ENCODE results near the gene CDC42EP5.
"Not testable (repeated sequence)": the region's sequence is repeated elsewhere in the genome, so short reads cannot be mapped to it uniquely, and the experiment has no call there.

The CDC42EP5 gene

DNA sequence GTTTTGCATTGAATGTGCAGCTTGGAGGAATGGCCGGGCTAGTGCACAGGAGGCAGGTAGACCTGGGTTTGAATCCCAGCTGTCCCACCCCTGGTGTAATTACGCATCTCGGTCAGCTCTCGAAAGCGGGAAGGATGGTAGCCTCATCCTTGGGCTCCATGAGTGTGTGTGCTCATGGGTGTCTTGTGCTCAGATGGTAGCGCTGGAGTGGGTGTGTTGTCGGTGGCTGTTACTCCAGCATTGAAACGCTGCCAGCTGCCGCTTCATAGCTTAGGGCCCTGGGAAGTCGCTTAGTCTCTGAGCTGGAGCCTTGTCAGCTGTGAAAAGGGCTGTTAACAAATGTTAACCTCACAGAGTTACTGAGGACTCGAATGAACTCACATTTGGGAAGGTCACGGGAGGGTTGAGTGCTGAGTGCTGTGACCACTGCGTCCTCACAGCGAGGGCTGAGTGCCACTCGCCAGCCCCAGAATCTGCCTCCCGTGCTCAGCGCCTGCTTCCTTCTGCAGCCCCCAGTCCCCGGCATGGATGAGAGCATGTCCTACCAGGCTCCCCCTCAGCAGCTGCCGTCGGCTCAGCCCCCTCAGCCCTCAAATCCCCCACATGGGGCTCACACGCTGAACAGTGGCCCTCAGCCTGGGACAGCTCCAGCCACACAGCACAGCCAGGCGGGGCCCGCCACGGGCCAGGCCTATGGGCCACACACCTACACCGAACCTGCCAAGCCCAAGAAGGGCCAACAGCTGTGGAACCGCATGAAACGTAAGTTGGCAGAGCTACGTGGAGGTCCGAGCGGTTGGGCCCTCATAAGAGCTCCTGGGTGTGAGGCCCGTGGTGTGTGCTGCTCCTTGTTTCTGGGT lies 18.9 kb downstream of the CDC42EP5 start:
- Mint-ChIP-seq H3K4me3 (no peak overlapping the region), H3K36me3 (ENCODE audit: low read depth) (peaks cover 100% of the 10 kb centered on the region), H3K4me1 (ENCODE audit: low read depth) (peaks cover 49% of the 10 kb centered on the region), H3K27ac (no peak overlapping the region), H3K9me3 (no peaks in the 10 kb centered on the region), H3K27me3 (no peaks in the 10 kb centered on the region)
- intact Hi-C loops (cut with micrococcal nuclease) = no loop called here

- no peaks in the 10 kb centered on the region for H3K9me3 Mint-ChIP-seq
- H3K4me1 Mint-ChIP-seq (ENCODE audit: low read depth) = peaks cover 42% of the 10 kb centered on the region
- H3K4me3 Mint-ChIP-seq = no peak overlapping the region
- H3K36me3 Mint-ChIP-seq (ENCODE audit: low read depth) = peaks cover 98% of the 10 kb centered on the region
- no peak overlapping the region for H3K27ac Mint-ChIP-seq
- no peaks in the 10 kb centered on the region for H3K27me3 Mint-ChIP-seq
- intact Hi-C loops (cut with micrococcal nuclease) = no loop called here
Observed at GRCh38 chr19:54452626-54453025, 20.5 kb downstream of the CDC42EP5 start.

DNA sequence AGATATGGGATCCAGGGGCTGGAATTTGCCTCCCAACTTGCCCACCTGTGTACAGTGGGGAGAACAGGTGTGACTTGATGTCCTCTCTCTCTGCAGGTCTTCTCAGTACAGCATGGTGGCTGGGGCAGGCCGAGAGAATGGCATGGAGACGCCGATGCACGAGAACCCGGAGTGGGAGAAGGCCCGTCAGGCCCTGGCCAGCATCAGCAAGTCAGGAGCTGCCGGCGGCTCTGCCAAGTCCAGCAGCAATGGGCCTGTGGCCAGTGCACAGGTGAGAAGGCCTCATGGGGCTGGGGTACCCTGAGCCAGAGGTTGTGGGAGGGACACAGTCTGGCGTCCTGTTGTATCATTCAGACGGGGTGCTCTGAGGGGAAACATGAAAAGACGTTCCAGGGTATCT lies 21.1 kb downstream of the CDC42EP5 start:
- H3K36me3 Mint-ChIP-seq (ENCODE audit: low read depth) = peaks cover 92% of the 10 kb centered on the region
- intact Hi-C loops (cut with micrococcal nuclease) = no loop called here
- H3K4me1 Mint-ChIP-seq (ENCODE audit: low read depth) = peaks cover 48% of the 10 kb centered on the region
- no peak overlapping the region for H3K4me3 Mint-ChIP-seq
- no peaks in the 10 kb centered on the region for H3K27me3 Mint-ChIP-seq
- H3K27ac Mint-ChIP-seq = no peak overlapping the region
- no peaks in the 10 kb centered on the region for H3K9me3 Mint-ChIP-seq

- peaks cover 86% of the 10 kb centered on the region for H3K36me3 Mint-ChIP-seq (ENCODE audit: low read depth)
- H3K27me3 Mint-ChIP-seq = no peaks in the 10 kb centered on the region
- H3K9me3 Mint-ChIP-seq = no peaks in the 10 kb centered on the region
- intact Hi-C loops (cut with micrococcal nuclease) = no loop called here
- H3K4me1 Mint-ChIP-seq (ENCODE audit: low read depth) = peaks cover 52% of the 10 kb centered on the region
- peak overlapping the region; percentile 96 for H3K4me3 Mint-ChIP-seq
- H3K27ac Mint-ChIP-seq = peak overlapping the region; percentile 96
Observed at GRCh38 chr19:54451331-54451871, 21.7 kb downstream of the CDC42EP5 start.

GRCh38 chr19:54449701-54450069 lies 23.4 kb downstream of the CDC42EP5 start:
- peaks cover 52% of the 10 kb centered on the region for H3K4me1 Mint-ChIP-seq (ENCODE audit: low read depth)
- intact Hi-C loops (cut with micrococcal nuclease) = no loop called here
- peaks cover 83% of the 10 kb centered on the region for H3K36me3 Mint-ChIP-seq (ENCODE audit: low read depth)
- H3K27ac Mint-ChIP-seq = peak overlapping the region; percentile 96
- peak overlapping the region; percentile 96 for H3K4me3 Mint-ChIP-seq
- H3K9me3 Mint-ChIP-seq = no peaks in the 10 kb centered on the region
- H3K27me3 Mint-ChIP-seq = no peaks in the 10 kb centered on the region

DNA sequence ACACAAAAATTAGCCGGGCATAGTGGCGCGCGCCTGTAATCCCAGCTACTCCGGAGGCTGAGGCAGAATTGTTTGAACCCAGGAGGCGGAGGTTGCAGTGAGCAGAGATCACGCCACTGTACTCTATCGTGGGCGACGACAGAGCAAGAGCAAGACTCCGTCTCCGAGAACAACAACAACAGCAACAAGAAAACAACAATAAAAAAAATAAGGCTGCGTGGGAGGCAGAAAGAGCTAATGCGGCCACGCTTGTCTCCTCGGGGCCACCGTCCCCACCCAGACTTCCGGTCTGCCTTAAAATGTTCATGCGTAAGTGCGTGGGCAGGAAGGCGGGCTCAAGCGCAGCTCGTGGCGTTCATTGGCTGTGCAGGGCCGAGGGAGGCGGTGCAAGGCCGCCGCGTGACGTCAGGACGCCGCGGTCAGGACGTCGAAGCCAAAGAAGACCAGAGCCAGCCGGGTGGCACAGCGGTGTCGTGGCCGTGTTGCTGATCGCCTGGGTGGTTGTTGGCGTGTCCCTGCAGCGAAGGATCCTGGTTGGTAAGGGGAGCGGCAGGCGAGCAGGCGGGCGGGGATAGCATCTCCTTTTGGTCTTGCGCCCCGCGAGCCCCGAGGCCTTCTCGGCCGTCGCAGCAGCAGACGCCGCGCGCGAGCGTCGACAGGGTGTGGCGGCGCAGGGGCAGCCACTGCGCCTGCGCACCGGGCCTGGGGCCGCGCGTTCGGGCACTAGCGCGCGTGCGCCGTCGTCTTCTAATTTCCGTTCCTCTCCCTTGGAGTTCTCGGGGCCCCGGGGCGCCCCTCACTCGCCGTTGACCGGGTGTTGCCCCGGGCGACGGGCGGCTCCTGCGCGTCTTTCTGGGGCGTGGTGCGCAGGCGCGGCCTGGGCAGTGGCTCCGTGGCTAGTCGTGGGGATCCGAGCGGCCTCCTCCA lies 24.1 kb downstream of the CDC42EP5 start, which contains the start of gene LENG8:
TSS of gene LENG8 (plus strand) at position 426 of the 927 bp plus-strand sequence. CDS start 2,146 bp downstream, outside the sequence.
- Mint-ChIP-seq H3K4me1 (ENCODE audit: low read depth) (peaks cover 52% of the 10 kb centered on the region), H3K27ac (peak within 1 kb of the TSS; percentile 96), H3K4me3 (peak within 1 kb of the TSS; percentile 96), H3K36me3 (ENCODE audit: low read depth) (peaks cover 83% of the 10 kb centered on the region), H3K9me3 (no peaks in the 10 kb centered on the region), H3K27me3 (no peaks in the 10 kb centered on the region)
- intact Hi-C loops (cut with micrococcal nuclease) = loop anchor here (1.0 kb wide), 1 partner anchor 13 kb away; no protein-coding TSS in a partner anchor

- Mint-ChIP-seq H3K4me3 (peak overlapping the region; percentile 96), H3K27ac (peak overlapping the region; percentile 96), H3K9me3 (no peaks in the 10 kb centered on the region), H3K36me3 (ENCODE audit: low read depth) (peaks cover 78% of the 10 kb centered on the region), H3K4me1 (ENCODE audit: low read depth) (peaks cover 46% of the 10 kb centered on the region), H3K27me3 (no peaks in the 10 kb centered on the region)
- intact Hi-C loops (cut with micrococcal nuclease) = loop anchor here (1.0 kb wide), 1 partner anchor 14 kb away; no protein-coding TSS in a partner anchor
Observed at GRCh38 chr19:54448040-54448773, 24.9 kb downstream of the CDC42EP5 start.

- intact Hi-C loops (cut with micrococcal nuclease) = not testable (repeated sequence)
Observed at GRCh38 chr19:54446349-54446748, 26.7 kb downstream of the CDC42EP5 start.

GRCh38 chr19:54444737-54445136 lies 28.4 kb downstream of the CDC42EP5 start:
- intact Hi-C loops (cut with micrococcal nuclease) = no loop called here
- Mint-ChIP-seq H3K36me3 (ENCODE audit: low read depth) (peaks cover 78% of the 10 kb centered on the region), H3K4me3 (no peak overlapping the region), H3K4me1 (ENCODE audit: low read depth) (peaks cover 19% of the 10 kb centered on the region), H3K27me3 (no peaks in the 10 kb centered on the region), H3K27ac (no peak overlapping the region), H3K9me3 (no peaks in the 10 kb centered on the region)

More at GRCh38 chr19:54446349-54446748, 26.7 kb downstream of the CDC42EP5 start:
- H3K9me3 Mint-ChIP-seq, H3K27me3 Mint-ChIP-seq, H3K4me3 Mint-ChIP-seq, H3K27ac Mint-ChIP-seq: not testable (repeated sequence)
- Mint-ChIP-seq H3K36me3 (ENCODE audit: low read depth) (peaks cover 78% of the 10 kb centered on the region), H3K4me1 (ENCODE audit: low read depth) (peaks cover 35% of the 10 kb centered on the region)

- no peaks in the 10 kb centered on the region for H3K9me3 Mint-ChIP-seq
- H3K27ac Mint-ChIP-seq = no peak overlapping the region
- intact Hi-C loops (cut with micrococcal nuclease) = no loop called here
- no peak overlapping the region for H3K4me3 Mint-ChIP-seq
- H3K36me3 Mint-ChIP-seq (ENCODE audit: low read depth) = peaks cover 91% of the 10 kb centered on the region
- H3K27me3 Mint-ChIP-seq = no peaks in the 10 kb centered on the region
- H3K4me1 Mint-ChIP-seq (ENCODE audit: low read depth) = peaks cover 15% of the 10 kb centered on the region
Observed at GRCh38 chr19:54440641-54441040, 32.5 kb downstream of the CDC42EP5 start.

- peaks cover 20% of the 10 kb centered on the region for H3K4me1 Mint-ChIP-seq (ENCODE audit: low read depth)
- H3K36me3 Mint-ChIP-seq (ENCODE audit: low read depth) = peaks cover 86% of the 10 kb centered on the region
- intact Hi-C loops (cut with micrococcal nuclease) = no loop called here
- no peaks in the 10 kb centered on the region for H3K9me3 Mint-ChIP-seq
- no peak overlapping the region for H3K27ac Mint-ChIP-seq
- H3K27me3 Mint-ChIP-seq = peaks cover 6% of the 10 kb centered on the region
- no peak overlapping the region for H3K4me3 Mint-ChIP-seq
Observed at GRCh38 chr19:54439174-54439851, 33.8 kb downstream of the CDC42EP5 start.

GRCh38 chr19:54436628-54437252 lies 36.4 kb downstream of the CDC42EP5 start:
- Mint-ChIP-seq H3K36me3 (ENCODE audit: low read depth) (peaks cover 65% of the 10 kb centered on the region), H3K4me3 (no peak overlapping the region), H3K27ac (no peak overlapping the region), H3K4me1 (ENCODE audit: low read depth) (peaks cover 20% of the 10 kb centered on the region), H3K27me3 (peaks cover 28% of the 10 kb centered on the region), H3K9me3 (no peaks in the 10 kb centered on the region)
- intact Hi-C loops (cut with micrococcal nuclease) = no loop called here
